ENCODE measurements around the gene FERMT3.
A peak's percentile ranks its signal among the peaks of the same experiment; 100 is the strongest.

Gene FERMT3

GRCh38 chr11:64178951-64179639 lies 27.4 kb upstream of the FERMT3 start:
- WGBS (ENCODE audit: extremely low coverage, insufficient coverage, insufficient read length): no CpG with 5 or more reads among the region's 12 CpGs
- no peak overlapping the region for H2BK120ac ChIP-seq (ENCODE audit: insufficient read depth, low read length, poor library complexity)

DNA sequence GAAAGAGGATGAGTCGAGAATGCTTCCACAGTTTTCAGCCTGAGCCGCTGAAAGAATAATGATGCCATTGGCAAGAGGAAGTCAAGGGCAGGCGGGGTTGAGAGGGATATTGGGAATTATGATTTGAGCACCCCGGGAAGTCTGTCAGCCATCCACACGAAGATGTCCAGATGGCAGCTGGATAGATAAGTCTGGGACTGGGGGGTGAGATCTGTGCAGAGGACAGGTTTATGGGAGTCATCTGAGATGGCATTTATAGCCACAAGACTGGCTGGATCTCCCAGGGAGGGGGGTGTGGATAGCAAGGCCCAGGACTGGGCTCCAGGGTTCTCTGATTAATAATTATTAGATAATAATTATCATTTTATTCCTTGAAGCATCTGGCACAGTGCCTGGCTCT lies 25.6 kb upstream of the FERMT3 start:
- Histone ChIP-seq H4K12ac (ENCODE audit: low read depth, low read length) (no peak overlapping the region), H2BK5ac (ENCODE audit: low read depth, low read length, poor library complexity) (no peak overlapping the region)
- WGBS (ENCODE audit: extremely low coverage, insufficient coverage, insufficient read length): no CpG with 5 or more reads among the region's 5 CpGs

More at GRCh38 chr11:64178951-64179639, 27.4 kb upstream of the FERMT3 start:
- H3K9me3 ChIP-seq (ENCODE audit: insufficient read depth, low read depth, low read length): peaks cover 4% of the 10 kb centered on the region
- no peak overlapping the region for H2BK5ac ChIP-seq (ENCODE audit: low read depth, low read length, poor library complexity)
- no peak overlapping the region for H3K4me2 ChIP-seq (ENCODE audit: low read length)
- no peaks in the 10 kb centered on the region for H3K36me3 ChIP-seq (ENCODE audit: control insufficient read depth in 1 of 2, insufficient read depth in 2 of 2, low read length in 2 of 2)
- no peak overlapping the region for H3K9ac ChIP-seq (ENCODE audit: low read length)
- H3K4me1 ChIP-seq (ENCODE audit: control insufficient read depth in 1 of 2, insufficient read depth in 2 of 2, low read length in 2 of 2): peaks cover 0 to 2% of the 10 kb centered on the region in 2 experiments
- H2AK5ac ChIP-seq (ENCODE audit: low read length): no peak overlapping the region
- no peak overlapping the region for H4K8ac ChIP-seq (ENCODE audit: low read depth, low read length)
- H3K4ac ChIP-seq (ENCODE audit: low read depth, low read length): no peak overlapping the region
- H2AFZ ChIP-seq (ENCODE audit: insufficient read depth, low read length, poor library complexity): no peak overlapping the region
- no peak overlapping the region for H3K27ac ChIP-seq (ENCODE audit: low read depth, low read length)
- no peak overlapping the region for H3K14ac ChIP-seq (ENCODE audit: low read length)
- no peak overlapping the region for H4K91ac ChIP-seq (ENCODE audit: low read depth, low read length)
- no peak overlapping the region for H3K23ac ChIP-seq (ENCODE audit: low read length)
- DNase-seq: no peak
- no peak overlapping the region for H4K12ac ChIP-seq (ENCODE audit: low read depth, low read length)
- H3K27me3 ChIP-seq (ENCODE audit: insufficient read depth, low read length): no peaks in the 10 kb centered on the region
- peaks cover 2% of the 10 kb centered on the region for H3K79me1 ChIP-seq (ENCODE audit: low read length)
- H3K79me2 ChIP-seq (ENCODE audit: control insufficient read depth, insufficient read depth, low read length, poor library complexity): peaks cover 2% of the 10 kb centered on the region
- no peak overlapping the region for H3K18ac ChIP-seq (ENCODE audit: low read length)
- no peak overlapping the region for H2BK12ac ChIP-seq (ENCODE audit: low read length)
- H3K4me3 ChIP-seq (ENCODE audit: low read depth, low read length): no peak overlapping the region

DNA sequence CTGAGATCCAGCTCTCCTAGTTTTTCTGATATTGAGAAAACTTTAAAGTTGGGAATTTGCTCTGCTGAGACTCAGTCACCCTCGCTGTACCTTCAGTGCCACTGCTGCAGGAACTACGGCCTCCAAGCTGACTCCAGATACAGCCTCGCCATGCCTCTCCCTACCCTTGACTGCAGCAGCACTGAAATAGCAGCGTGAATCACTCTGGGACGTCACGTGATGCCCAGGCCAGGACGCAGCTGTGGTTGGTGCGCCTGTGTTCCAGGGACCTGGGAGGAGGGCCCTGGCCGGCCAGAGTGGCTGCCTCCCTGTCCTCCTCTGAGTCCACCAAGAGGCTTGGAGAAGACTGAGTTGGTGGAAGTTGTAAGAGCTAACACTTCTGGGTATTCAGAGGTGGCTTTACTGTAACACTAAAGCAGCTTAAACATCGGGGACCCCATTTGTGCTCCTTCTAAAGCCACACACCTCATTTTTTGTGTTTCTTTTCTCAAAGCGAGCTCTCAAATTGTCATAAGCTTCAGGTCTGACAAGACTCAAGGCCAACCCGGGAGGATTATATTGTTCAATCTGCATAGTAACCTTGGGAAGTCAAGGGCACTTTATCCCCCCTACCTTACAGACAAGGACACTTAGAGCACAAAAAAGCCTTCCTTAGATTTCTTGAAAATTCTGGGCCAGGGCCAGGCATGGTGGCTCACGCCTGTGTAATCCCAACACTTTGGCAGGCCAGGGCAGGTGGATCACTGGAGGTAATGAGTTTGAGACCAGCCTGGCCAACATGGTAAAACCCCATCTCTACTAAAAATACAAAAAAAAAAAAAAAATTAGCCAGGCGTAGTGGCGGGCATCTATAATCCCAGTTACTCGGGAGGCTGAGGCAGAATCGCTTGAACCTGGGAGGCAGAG lies 24.8 kb upstream of the FERMT3 start:
- Histone ChIP-seq H4K91ac (ENCODE audit: low read depth, low read length) (no peak overlapping the region), H2BK12ac (ENCODE audit: low read length) (no peak overlapping the region), H3K4me1 (ENCODE audit: control insufficient read depth in 1 of 2, insufficient read depth in 2 of 2, low read length in 2 of 2) (peaks cover 0 to 2% of the 10 kb centered on the region in 2 experiments), H3K4me2 (ENCODE audit: low read length) (peak overlapping the region; percentile 17), H3K79me2 (ENCODE audit: control insufficient read depth, insufficient read depth, low read length, poor library complexity) (peaks cover 9% of the 10 kb centered on the region), H3K14ac (ENCODE audit: low read length) (no peak overlapping the region), H2AFZ (ENCODE audit: insufficient read depth, low read length, poor library complexity) (no peak overlapping the region), H4K12ac (ENCODE audit: low read depth, low read length) (no peak overlapping the region), H3K4me3 (ENCODE audit: low read depth, low read length) (no peak overlapping the region), H3K36me3 (ENCODE audit: control insufficient read depth in 1 of 2, insufficient read depth in 2 of 2, low read length in 2 of 2) (no peaks in the 10 kb centered on the region), H2AK5ac (ENCODE audit: low read length) (no peak overlapping the region), H3K4ac (ENCODE audit: low read depth, low read length) (no peak overlapping the region), H4K8ac (ENCODE audit: low read depth, low read length) (peak overlapping the region; percentile 68), H3K27me3 (ENCODE audit: insufficient read depth, low read length) (no peaks in the 10 kb centered on the region), H2BK120ac (ENCODE audit: insufficient read depth, low read length, poor library complexity) (no peak overlapping the region), H3K23ac (ENCODE audit: low read length) (no peak overlapping the region), H3K27ac (ENCODE audit: low read depth, low read length) (no peak overlapping the region), H3K18ac (ENCODE audit: low read length) (no peak overlapping the region), H2BK5ac (ENCODE audit: low read depth, low read length, poor library complexity) (no peak overlapping the region), H3K79me1 (ENCODE audit: low read length) (peaks cover 10% of the 10 kb centered on the region), H3K9me3 (ENCODE audit: insufficient read depth, low read depth, low read length) (peaks cover 3% of the 10 kb centered on the region), H3K9ac (ENCODE audit: low read length) (no peak overlapping the region)
- DNase-seq: peak; percentile 83 to 88
- WGBS (ENCODE audit: extremely low coverage, insufficient coverage, insufficient read length): no CpG with 5 or more reads among the region's 17 CpGs

More for the DNA sequence above, 25.6 kb upstream of the FERMT3 start:
- no peak overlapping the region for H2AFZ ChIP-seq (ENCODE audit: insufficient read depth, low read length, poor library complexity)
- peaks cover 0 to 2% of the 10 kb centered on the region in 2 experiments for H3K4me1 ChIP-seq (ENCODE audit: control insufficient read depth in 1 of 2, insufficient read depth in 2 of 2, low read length in 2 of 2)
- peaks cover 4% of the 10 kb centered on the region for H3K9me3 ChIP-seq (ENCODE audit: insufficient read depth, low read depth, low read length)
- no peak overlapping the region for H3K27ac ChIP-seq (ENCODE audit: low read depth, low read length)
- no peak overlapping the region for H3K9ac ChIP-seq (ENCODE audit: low read length)
- H3K18ac ChIP-seq (ENCODE audit: low read length): no peak overlapping the region
- no peak overlapping the region for H4K8ac ChIP-seq (ENCODE audit: low read depth, low read length)
- no peaks in the 10 kb centered on the region for H3K36me3 ChIP-seq (ENCODE audit: control insufficient read depth in 1 of 2, insufficient read depth in 2 of 2, low read length in 2 of 2)
- no peak overlapping the region for H4K91ac ChIP-seq (ENCODE audit: low read depth, low read length)
- no peak overlapping the region for H3K23ac ChIP-seq (ENCODE audit: low read length)
- H3K4ac ChIP-seq (ENCODE audit: low read depth, low read length): no peak overlapping the region
- DNase-seq: no peak
- no peak overlapping the region for H2BK120ac ChIP-seq (ENCODE audit: insufficient read depth, low read length, poor library complexity)
- H3K14ac ChIP-seq (ENCODE audit: low read length): no peak overlapping the region
- no peak overlapping the region for H2BK12ac ChIP-seq (ENCODE audit: low read length)
- no peak overlapping the region for H2AK5ac ChIP-seq (ENCODE audit: low read length)
- H3K27me3 ChIP-seq (ENCODE audit: insufficient read depth, low read length): no peaks in the 10 kb centered on the region
- H3K79me2 ChIP-seq (ENCODE audit: control insufficient read depth, insufficient read depth, low read length, poor library complexity): peaks cover 6% of the 10 kb centered on the region
- H3K79me1 ChIP-seq (ENCODE audit: low read length): peaks cover 9% of the 10 kb centered on the region
- no peak overlapping the region for H3K4me2 ChIP-seq (ENCODE audit: low read length)
- no peak overlapping the region for H3K4me3 ChIP-seq (ENCODE audit: low read depth, low read length)

- Histone ChIP-seq H3K27me3 (ENCODE audit: insufficient read depth, low read length) (no peaks in the 10 kb centered on the region), H2BK5ac (ENCODE audit: low read depth, low read length, poor library complexity) (no peak overlapping the region), H3K9me3 (ENCODE audit: insufficient read depth, low read depth, low read length) (peaks cover 2% of the 10 kb centered on the region), H4K8ac (ENCODE audit: low read depth, low read length) (no peak overlapping the region), H3K79me2 (ENCODE audit: control insufficient read depth, insufficient read depth, low read length, poor library complexity) (peaks cover 16% of the 10 kb centered on the region), H3K79me1 (ENCODE audit: low read length) (peaks cover 10% of the 10 kb centered on the region), H2AFZ (ENCODE audit: insufficient read depth, low read length, poor library complexity) (no peak overlapping the region), H3K4me2 (ENCODE audit: low read length) (no peak overlapping the region), H4K12ac (ENCODE audit: low read depth, low read length) (no peak overlapping the region), H3K14ac (ENCODE audit: low read length) (no peak overlapping the region), H3K4me3 (ENCODE audit: low read depth, low read length) (no peak overlapping the region), H3K4me1 (ENCODE audit: control insufficient read depth in 1 of 2, insufficient read depth in 2 of 2, low read length in 2 of 2) (peaks cover 0 to 5% of the 10 kb centered on the region in 2 experiments), H3K18ac (ENCODE audit: low read length) (peak overlapping the region; percentile 55), H3K23ac (ENCODE audit: low read length) (no peak overlapping the region), H2BK12ac (ENCODE audit: low read length) (no peak overlapping the region), H4K91ac (ENCODE audit: low read depth, low read length) (no peak overlapping the region), H3K36me3 (ENCODE audit: control insufficient read depth in 1 of 2, insufficient read depth in 2 of 2, low read length in 2 of 2) (peaks cover 0 to 4% of the 10 kb centered on the region in 2 experiments), H3K9ac (ENCODE audit: low read length) (no peak overlapping the region), H2AK5ac (ENCODE audit: low read length) (no peak overlapping the region), H2BK120ac (ENCODE audit: insufficient read depth, low read length, poor library complexity) (no peak overlapping the region), H3K27ac (ENCODE audit: low read depth, low read length) (no peak overlapping the region), H3K4ac (ENCODE audit: low read depth, low read length) (no peak overlapping the region)
- DNase-seq: no peak
- no CpG with 5 or more reads among the region's 7 CpGs for WGBS (ENCODE audit: extremely low coverage, insufficient coverage, insufficient read length)
Measured at GRCh38 chr11:64183890-64184289, 22.6 kb upstream of the FERMT3 start.

Measured in trophoblast cell (in vitro differentiated cells and primary cell).